T follicular helper cell (primary cell): ENCODE results near the gene OSGIN1.

Experiments used
- DNase-seq: peaks from one replicate; pipeline ENCODE4 v3.0.0-alpha.2; 2020; ENCODE audit warnings: low read depth

The OSGIN1 gene

DNA sequence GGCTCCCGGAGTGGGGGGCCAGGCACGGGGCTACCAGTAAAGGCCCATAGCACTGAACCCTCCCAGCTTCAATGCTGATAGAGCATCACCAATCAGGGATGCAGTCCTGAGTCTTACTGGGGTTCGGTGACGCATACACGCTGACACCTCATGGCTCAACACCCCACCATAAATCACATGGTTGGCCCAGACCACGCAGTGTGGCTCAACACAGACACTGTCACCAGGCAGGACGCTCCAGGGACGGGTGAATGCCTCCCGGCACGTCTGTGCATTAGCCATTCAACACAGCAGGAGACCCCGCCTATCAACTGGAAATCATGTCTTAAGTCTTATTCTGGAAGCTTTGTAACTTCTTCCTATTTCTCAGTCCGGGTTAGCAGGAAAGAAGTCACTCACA, 50.0 kb downstream of the OSGIN1 start:
- DNase-seq, result no peak

DNA sequence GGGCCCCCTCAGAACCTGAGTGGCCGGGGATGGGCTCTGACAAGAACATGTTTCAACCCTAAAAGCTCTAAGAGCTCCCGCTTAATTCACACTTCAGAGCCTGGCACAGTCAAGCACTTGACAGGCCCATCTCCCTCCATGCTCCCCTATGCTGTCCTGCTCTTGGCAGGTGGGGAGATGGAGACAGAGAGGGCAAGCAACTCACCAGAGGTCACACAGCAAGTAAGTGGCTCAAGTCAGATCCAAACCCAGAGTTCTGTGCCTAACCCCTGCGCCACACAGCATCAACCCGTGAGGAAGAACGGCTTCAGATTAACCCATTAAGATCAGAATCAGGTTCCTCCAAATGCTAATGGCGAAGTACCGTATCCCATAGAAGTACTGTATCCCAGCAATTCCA, 51.4 kb downstream of the OSGIN1 start:
- no peak for DNase-seq

DNA sequence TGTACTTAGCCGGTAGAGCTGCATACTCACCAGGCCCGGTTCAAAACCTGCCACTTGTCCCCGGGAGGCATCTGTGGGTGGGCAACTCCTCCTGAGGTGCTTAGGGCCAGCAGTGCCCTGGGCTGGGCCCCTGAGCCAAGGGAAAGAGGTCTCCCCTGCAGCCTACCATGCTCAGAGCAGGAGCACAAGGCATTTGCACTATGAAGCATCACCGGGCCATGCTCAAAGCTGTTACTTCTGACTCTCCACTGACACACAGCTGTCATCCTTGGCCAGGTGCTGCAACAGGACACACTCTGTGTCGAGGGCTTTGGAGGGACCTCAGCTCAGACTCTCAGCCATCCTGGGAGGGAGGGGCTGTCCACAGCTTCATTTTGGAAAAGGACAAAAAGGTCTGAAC, 52.4 kb downstream of the OSGIN1 start:
- DNase-seq, result no peak

DNA sequence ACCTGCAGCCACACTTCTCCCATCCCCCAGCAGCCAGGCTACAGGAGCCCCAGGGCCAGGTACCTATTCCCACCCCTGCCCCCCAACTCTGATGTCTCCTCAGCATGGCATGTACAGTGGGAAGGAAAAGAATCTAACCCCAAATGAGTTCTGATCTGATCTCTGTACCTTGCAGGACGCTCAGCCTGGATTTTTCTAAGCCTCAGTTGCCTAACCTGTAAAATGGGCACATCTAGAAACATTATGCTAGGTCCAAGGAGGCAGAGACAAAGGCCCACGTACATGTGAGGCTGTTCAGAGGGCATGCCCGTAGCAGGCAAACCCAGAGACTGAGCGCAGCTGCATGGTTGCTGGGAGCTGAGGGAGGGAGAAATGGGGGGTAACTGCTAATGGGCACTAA, 54.5 kb downstream of the OSGIN1 start:
- no peak for DNase-seq

DNA sequence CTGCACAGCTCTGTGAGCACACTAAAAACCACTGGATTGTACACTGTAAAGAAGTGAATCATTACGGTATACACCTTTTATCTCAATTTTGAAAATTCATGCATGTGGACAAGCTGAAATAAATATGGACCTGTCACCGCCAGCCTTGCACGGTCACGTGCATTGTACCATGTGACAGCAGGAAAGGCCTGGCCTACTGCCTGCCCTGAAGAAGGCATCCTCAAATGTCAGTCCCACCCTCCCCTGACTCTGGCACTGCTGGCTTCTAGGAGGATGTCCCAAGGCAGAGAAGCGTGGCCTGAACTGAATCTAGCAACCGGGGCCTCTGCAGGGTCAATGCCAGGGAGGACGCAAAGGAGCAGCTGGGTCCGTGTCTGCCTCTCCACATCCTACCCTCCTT, 54.9 kb downstream of the OSGIN1 start:
- DNase-seq, result no peak

DNA sequence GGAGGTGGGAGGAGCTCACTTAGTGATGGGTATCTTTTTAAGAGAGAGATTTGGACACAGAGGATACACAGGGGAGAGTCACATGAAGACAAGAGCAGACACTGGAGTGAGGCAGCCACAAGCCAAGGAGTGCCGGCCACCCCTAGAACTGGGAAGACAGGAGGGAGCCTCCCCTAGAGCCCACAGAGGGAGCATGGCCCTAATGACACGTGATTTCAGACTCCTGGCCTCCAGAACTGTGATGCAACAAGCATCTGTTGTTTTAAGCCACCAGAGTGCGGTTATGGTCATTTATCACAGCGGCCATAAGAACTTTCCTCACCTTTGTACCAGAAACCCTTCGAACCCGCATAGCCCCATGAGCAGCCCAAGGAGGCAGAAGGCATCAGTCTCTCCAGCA, 56.2 kb downstream of the OSGIN1 start:
- DNase-seq, result no peak

DNA sequence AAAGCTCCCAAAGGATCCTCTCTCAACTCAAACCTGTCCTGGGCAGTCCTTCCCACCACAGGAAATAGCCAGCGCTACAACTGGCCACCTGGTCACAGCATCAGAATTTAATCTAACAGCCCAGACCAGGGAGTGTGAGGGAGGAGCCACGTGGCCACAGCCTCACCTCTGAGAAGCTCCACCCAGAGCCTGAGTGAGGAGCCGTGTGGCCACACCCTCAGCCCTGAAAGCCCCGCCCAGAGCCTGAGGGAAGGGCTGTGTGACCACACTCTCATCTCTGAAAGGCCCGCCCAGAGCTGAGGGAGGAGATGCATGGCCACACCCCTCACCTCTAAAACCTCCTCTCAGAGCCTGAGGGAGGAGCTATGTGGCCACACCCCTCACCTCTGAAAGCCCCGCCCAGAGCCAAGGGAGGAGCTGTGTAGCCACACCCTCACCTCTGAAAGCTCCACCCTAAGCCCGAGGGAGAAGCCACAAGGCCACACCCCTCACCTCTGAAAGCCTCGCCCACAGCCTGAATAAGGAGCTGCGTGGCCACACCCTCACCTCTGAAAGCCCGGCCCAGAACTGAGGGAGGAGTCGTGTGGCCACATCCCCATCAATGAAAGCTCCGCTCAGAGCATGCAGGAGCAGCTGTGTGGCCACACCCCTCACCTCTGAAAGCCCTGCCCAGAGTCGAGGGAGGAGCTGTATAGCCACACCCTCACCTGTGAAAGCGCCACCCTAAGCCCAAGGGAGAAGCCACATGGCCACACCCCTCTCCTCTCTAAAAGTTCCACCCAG, 60.9 kb downstream of the OSGIN1 start:
- peak; percentile 30 for DNase-seq

DNA sequence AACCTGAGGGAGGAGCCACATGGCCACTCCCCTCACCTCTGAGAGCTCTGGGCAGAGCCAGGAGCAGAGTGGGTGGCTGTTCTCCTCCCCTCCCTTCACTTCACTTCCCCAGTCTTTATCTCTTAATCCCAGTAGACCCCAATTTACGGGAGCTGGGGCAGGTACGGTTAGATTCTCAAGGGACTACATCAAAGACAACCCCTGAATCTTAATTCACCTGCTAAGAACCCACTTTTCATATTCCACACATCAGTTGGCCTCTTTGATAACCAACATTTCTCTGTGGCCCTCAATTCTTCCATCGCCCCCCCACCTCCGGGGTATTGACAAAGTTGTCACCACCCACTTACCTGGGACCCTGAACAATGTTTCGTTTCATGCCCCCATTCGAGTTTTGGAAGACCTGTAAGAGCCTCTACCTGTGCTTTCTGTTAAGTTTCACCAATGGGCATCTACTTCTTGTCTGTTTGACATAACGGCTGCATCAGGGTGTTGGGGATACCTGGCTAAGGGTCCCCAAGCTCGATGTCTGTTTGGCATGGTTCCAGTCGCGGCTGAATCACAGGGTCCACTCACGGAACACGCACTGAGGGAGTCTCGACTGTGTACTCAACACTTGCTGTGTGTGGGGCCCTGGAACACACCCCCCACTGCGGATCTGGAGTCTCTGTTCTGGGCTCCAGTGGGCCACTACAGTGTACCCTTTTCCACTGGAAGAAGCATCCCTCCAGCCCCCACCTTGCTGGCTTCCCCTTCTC, 61.7 kb downstream of the OSGIN1 start:
- no peak for DNase-seq

DNA sequence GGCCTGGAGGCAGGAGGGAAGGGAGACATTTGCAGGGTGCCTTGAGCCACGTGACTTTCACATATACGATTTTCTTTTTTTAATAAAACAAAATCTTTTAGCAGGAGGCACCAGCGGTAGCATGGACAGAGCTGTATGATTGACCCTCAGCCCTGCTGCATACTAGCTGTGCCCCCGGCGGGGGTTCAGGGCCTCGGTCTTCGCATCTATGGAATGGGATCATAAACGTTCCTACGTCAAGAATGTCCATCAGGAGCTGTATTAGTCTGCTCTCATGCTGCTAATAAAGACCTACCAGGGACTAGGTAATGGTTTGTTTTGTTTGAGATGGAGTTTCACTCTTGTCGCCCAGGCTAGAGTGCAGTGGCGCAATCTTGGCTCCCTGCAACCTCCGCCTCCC, 62.4 kb downstream of the OSGIN1 start:
- no peak for DNase-seq
